Measurements from ENCODE around the gene SEC22C.

DNA sequence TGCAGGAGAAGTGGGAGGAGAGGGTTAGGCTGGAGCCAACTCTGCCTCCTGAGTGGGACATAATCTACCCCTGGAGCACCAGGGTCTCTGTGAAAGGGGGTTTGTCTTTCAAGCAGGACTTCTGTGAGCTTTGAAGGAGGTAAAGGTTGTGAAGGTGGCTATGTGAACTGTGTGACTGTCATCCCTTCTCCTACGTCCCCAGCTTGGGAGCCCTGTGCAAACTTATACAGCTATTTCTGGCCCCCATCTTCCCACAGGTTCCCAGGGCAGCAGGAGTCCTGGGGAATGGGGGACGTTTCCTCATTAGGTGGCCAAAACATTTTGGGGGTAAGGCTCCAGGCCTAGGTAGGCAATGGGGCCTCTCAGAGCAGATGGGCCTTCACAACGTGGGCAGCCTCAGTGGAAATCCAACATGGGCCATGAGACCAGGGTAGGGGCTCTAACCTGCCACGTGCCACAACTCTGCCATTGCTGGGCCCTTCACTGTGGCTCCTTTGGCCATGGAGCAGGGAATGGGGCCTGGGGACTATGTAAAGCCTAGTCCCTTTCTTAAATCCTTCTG lies 75.8 kb downstream of the SEC22C start:
- no peak for TF ChIP-seq POLR2AphosphoS5 (IDR thresholded peaks at IDR 0.05)
- TF ChIP-seq, protein P1, sequence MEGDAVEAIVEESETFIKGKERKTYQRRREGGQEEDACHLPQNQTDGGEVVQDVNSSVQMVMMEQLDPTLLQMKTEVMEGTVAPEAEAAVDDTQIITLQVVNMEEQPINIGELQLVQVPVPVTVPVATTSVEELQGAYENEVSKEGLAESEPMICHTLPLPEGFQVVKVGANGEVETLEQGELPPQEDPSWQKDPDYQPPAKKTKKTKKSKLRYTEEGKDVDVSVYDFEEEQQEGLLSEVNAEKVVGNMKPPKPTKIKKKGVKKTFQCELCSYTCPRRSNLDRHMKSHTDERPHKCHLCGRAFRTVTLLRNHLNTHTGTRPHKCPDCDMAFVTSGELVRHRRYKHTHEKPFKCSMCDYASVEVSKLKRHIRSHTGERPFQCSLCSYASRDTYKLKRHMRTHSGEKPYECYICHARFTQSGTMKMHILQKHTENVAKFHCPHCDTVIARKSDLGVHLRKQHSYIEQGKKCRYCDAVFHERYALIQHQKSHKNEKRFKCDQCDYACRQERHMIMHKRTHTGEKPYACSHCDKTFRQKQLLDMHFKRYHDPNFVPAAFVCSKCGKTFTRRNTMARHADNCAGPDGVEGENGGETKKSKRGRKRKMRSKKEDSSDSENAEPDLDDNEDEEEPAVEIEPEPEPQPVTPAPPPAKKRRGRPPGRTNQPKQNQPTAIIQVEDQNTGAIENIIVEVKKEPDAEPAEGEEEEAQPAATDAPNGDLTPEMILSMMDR (IDR thresholded peaks at IDR 0.05) = no peak

All from prostate gland (tissue), 2 donors.